Activated CD4-positive, alpha-beta T cell treated with anti-CD3 and anti-CD28 coated beads for 36 hours (primary cell): ENCODE results near the gene TLN1. TPM values are rescaled to one million over a fixed set of nuclear protein-coding genes. Genes with fewer than 3 reads are reported as not detected.

Experiments used
- ATAC-seq: fragments of 200-7000 bp; cut with Tn5 transposase; one replicate; pipeline ENCODE4 v1.10.0; 2021; ENCODE audit warnings: mild to moderate bottlenecking, moderate library complexity
- CTCF ChIA-PET: fragments of 350-600 bp; sonication (Branson Sonifier 250); formaldehyde crosslinking; loops from one replicate; lab custom pipeline; 2021; ENCODE audit warnings: antibody characterized with exemption; lab: Charles Lee
- POLR2A ChIA-PET: fragments of 350-600 bp; sonication (Branson Sonifier 250); formaldehyde crosslinking; loops from one replicate; lab custom pipeline; 2021; ENCODE audit warnings: antibody characterized with exemption, inconsistent platforms; lab: Charles Lee
- DNase-seq: peaks from one replicate; pipeline ENCODE4 v3.0.0-alpha.2; 2020
- H3K27ac Mint-ChIP-seq: one replicate; pipeline ENCODE4 v1.8.0; 2021; ENCODE audit warnings: mixed read lengths
- H3K27me3 Mint-ChIP-seq: one replicate; pipeline ENCODE4 v1.8.0; 2021; ENCODE audit warnings: mixed read lengths
- H3K36me3 Mint-ChIP-seq: one replicate; pipeline ENCODE4 v1.8.0; 2021; ENCODE audit warnings: low read depth, mixed read lengths
- H3K4me1 Mint-ChIP-seq: one replicate; pipeline ENCODE4 v1.8.0; 2021; ENCODE audit warnings: mixed read lengths
- H3K4me3 Mint-ChIP-seq: one replicate; pipeline ENCODE4 v1.8.0; 2021; ENCODE audit warnings: mild to moderate bottlenecking, moderate library complexity, mixed read lengths
- H3K9me3 Mint-ChIP-seq: one replicate; pipeline ENCODE4 v1.8.0; 2021; ENCODE audit warnings: low read depth, mixed read lengths
- intact Hi-C, 2 experiments: fragments of 100-400 bp; cut with DNase I in 1 of 2; cut with micrococcal nuclease in 1 of 2; formaldehyde crosslinking; loops; one replicate each; pipeline versions ENCODE4 v1.14.2 to v1.15.1; 2022 to 2024; cut with DNase I, micrococcal nuclease
- total RNA-seq, 2 experiments: library from RNA; stranded (reverse); gene quantifications; one replicate each; pipeline ENCODE4 v1.2.3, GENCODE V29; 2021

Gene TLN1
- total RNA-seq, 2 experiments from 2014 or later: 217 to 238 TPM

GRCh38 chr9:35666045-35666444 lies 66.0 kb downstream of the TLN1 start:
- intact Hi-C loops: no loop called here
- Mint-ChIP-seq H3K4me3 (peak overlapping the region; percentile 75), H3K4me1 (peaks cover 35% of the 10 kb centered on the region), H3K27me3 (no peaks in the 10 kb centered on the region), H3K9me3 (no peaks in the 10 kb centered on the region), H3K27ac (no peak overlapping the region), H3K36me3 (peaks cover 17% of the 10 kb centered on the region)
- ChIA-PET POLR2A (no interaction called here), CTCF (interaction anchor here (0.7 to 2.6 kb wide), 13 partner anchors 8 to 173 kb away, joined by 3 to 20 read pairs (median 4); partner anchors contain the start of genes CCDC107 and RMRP)
- ATAC-seq (no peak), DNase-seq (no peak)

- POLR2A ChIA-PET: interaction anchor here (1.7 kb wide), 2 partner anchors 15 to 23 kb away, joined by 3 to 7 read pairs; partner anchors contain the start of gene SIT1
- intact Hi-C loops: loop anchor here in 1 of 2 experiments (1.0 kb wide), 2 partner anchors 23 to 164 kb away; partner anchors contain the start of gene TMEM8B
- H3K4me3 Mint-ChIP-seq: peak overlapping the region; percentile 75
- peaks cover 41% of the 10 kb centered on the region for H3K4me1 Mint-ChIP-seq
- H3K36me3 Mint-ChIP-seq: peaks cover 23% of the 10 kb centered on the region
- CTCF ChIA-PET: interaction anchor here (0.6 to 2.6 kb wide), 13 partner anchors 8 to 71 kb away, joined by 3 to 20 read pairs (median 4); partner anchors contain the start of genes CCDC107 and RMRP
- DNase-seq: no peak
- H3K27me3 Mint-ChIP-seq: no peaks in the 10 kb centered on the region
- H3K9me3 Mint-ChIP-seq: no peaks in the 10 kb centered on the region
- peak overlapping the region; percentile 57 for H3K27ac Mint-ChIP-seq
- no peak for ATAC-seq
Observed at GRCh38 chr9:35665471-35665818, 66.5 kb downstream of the TLN1 start.

- no peaks in the 10 kb centered on the region for H3K9me3 Mint-ChIP-seq
- H3K36me3 Mint-ChIP-seq: peaks cover 27% of the 10 kb centered on the region
- ATAC-seq: peak; percentile 92
- peak; percentile 86 for DNase-seq
- POLR2A ChIA-PET: interaction anchor here (0.6 to 1.7 kb wide), 4 partner anchors 15 to 62 kb away, joined by 3 to 9 read pairs (median 5); partner anchors contain the start of gene SIT1
- CTCF ChIA-PET: interaction anchor here (0.6 to 2.6 kb wide), 21 partner anchors 10 to 445 kb away, joined by 3 to 20 read pairs (median 4); no protein-coding TSS in a partner anchor
- no peaks in the 10 kb centered on the region for H3K27me3 Mint-ChIP-seq
- H3K4me1 Mint-ChIP-seq: peaks cover 47% of the 10 kb centered on the region
- intact Hi-C loops: loop anchor here in 1 of 2 experiments (1.0 kb wide), 2 partner anchors 24 to 164 kb away; partner anchors contain the start of gene TMEM8B
- peak within 1 kb of the TSS; percentile 75 for H3K4me3 Mint-ChIP-seq
- H3K27ac Mint-ChIP-seq: peak within 1 kb of the TSS; percentile 59
Observed at GRCh38 chr9:35664531-35665470, 67.2 kb downstream of the TLN1 start, which contains the start of gene ARHGEF39. Gene ARHGEF39, minus strand, starts transcription at chr9:35665195. Its CDS starts 26 bp downstream, at chr9:35665169.

GRCh38 chr9:35662437-35662836 lies 69.6 kb downstream of the TLN1 start:
- intact Hi-C loops: no loop called here
- POLR2A ChIA-PET: no interaction called here

GRCh38 chr9:35661756-35662350 lies 70.1 kb downstream of the TLN1 start:
- ChIA-PET CTCF (interaction anchor here (0.6 to 6.7 kb wide), 10 partner anchors 10 to 67 kb away, joined by 3 to 89 read pairs (median 4); partner anchors contain the start of gene SIT1), POLR2A (interaction anchor here (1.0 kb wide), 1 partner anchor 71 kb away, joined by 3 read pairs; the partner anchor contains the start of genes CREB3 and TLN1)
- H3K4me1 Mint-ChIP-seq: peaks cover 69% of the 10 kb centered on the region
- DNase-seq (no peak), ATAC-seq (no peak)
- peak overlapping the region; percentile 6 for H3K4me3 Mint-ChIP-seq
- H3K9me3 Mint-ChIP-seq: no peaks in the 10 kb centered on the region
- H3K27me3 Mint-ChIP-seq: peaks cover 2% of the 10 kb centered on the region
- H3K36me3 Mint-ChIP-seq: peaks cover 37% of the 10 kb centered on the region
- intact Hi-C loops: no loop called here
- peak overlapping the region; percentile 74 for H3K27ac Mint-ChIP-seq

More at GRCh38 chr9:35662437-35662836, 69.6 kb downstream of the TLN1 start:
- CTCF ChIA-PET: interaction anchor here (0.6 to 2.6 kb wide), 3 partner anchors 10 to 33 kb away, joined by 3 to 23 read pairs (median 4); no protein-coding TSS in a partner anchor
- Mint-ChIP-seq H3K27me3 (peaks cover 2% of the 10 kb centered on the region), H3K36me3 (peaks cover 37% of the 10 kb centered on the region), H3K4me1 (peaks cover 63% of the 10 kb centered on the region), H3K27ac (peak overlapping the region; percentile 74), H3K4me3 (peak overlapping the region; percentile 9), H3K9me3 (no peaks in the 10 kb centered on the region)
- DNase-seq (no peak), ATAC-seq (no peak)

- H3K36me3 Mint-ChIP-seq: peaks cover 37% of the 10 kb centered on the region
- H3K27me3 Mint-ChIP-seq: peaks cover 2% of the 10 kb centered on the region
- CTCF ChIA-PET: interaction anchor here (0.6 to 6.7 kb wide), 10 partner anchors 12 to 68 kb away, joined by 3 to 89 read pairs (median 4); partner anchors contain the start of genes CA9 and SIT1
- H3K4me1 Mint-ChIP-seq: peaks cover 77% of the 10 kb centered on the region
- H3K9me3 Mint-ChIP-seq: no peaks in the 10 kb centered on the region
- intact Hi-C loops: no loop called here
- POLR2A ChIA-PET: interaction anchor here (0.8 to 1.0 kb wide), 2 partner anchors 19 to 72 kb away, joined by 3 read pairs; partner anchors contain the start of genes CREB3 and TLN1
- DNase-seq (no peak), ATAC-seq (no peak)
- no peak overlapping the region for H3K4me3 Mint-ChIP-seq
- peak overlapping the region; percentile 1 for H3K27ac Mint-ChIP-seq
Observed at GRCh38 chr9:35660966-35661415, 71.0 kb downstream of the TLN1 start.

GRCh38 chr9:35659340-35659739 lies 72.7 kb downstream of the TLN1 start:
- ChIA-PET POLR2A (no interaction called here), CTCF (interaction anchor here (0.7 to 6.7 kb wide), 15 partner anchors 12 to 1013 kb away, joined by 3 to 89 read pairs (median 4); partner anchors contain the start of genes CREB3, GALT, SIT1 and TLN1)
- Mint-ChIP-seq H3K4me3 (peak overlapping the region; percentile 80), H3K9me3 (no peaks in the 10 kb centered on the region), H3K27me3 (peaks cover 2% of the 10 kb centered on the region), H3K4me1 (peaks cover 76% of the 10 kb centered on the region), H3K27ac (peak overlapping the region; percentile 82), H3K36me3 (peaks cover 37% of the 10 kb centered on the region)
- intact Hi-C loops: loop anchor here (2.0 to 10.0 kb wide), 11 partner anchors 38 to 672 kb away; partner anchors contain the start of genes GBA2 (in 2 of the 2), RGP1 (in 2 of the 2), ATOSB (in 1 of the 2) and CD72 (in 1 of the 2)
- DNase-seq: no peak
- ATAC-seq: no peak

- POLR2A ChIA-PET: interaction anchor here (1.3 kb wide), 1 partner anchor 29 kb away, joined by 3 read pairs; no protein-coding TSS in a partner anchor
- H3K27me3 Mint-ChIP-seq: peaks cover 2% of the 10 kb centered on the region
Observed at GRCh38 chr9:35658968-35659220, 73.1 kb downstream of the TLN1 start.

GRCh38 chr9:35658137-35658967 lies 73.6 kb downstream of the TLN1 start, which contains the start of gene CCDC107:
Gene CCDC107, plus strand, starts transcription at chr9:35658292. Its CDS starts 88 bp downstream, at chr9:35658380.
- CTCF ChIA-PET: interaction anchor here (0.5 to 6.7 kb wide), 33 partner anchors 8 to 1012 kb away, joined by 3 to 89 read pairs (median 4); partner anchors contain the start of genes CA9, CD72, CREB3 and GALT
- Mint-ChIP-seq H3K36me3 (peaks cover 37% of the 10 kb centered on the region), H3K27ac (peak within 1 kb of the TSS; percentile 98), H3K27me3 (peaks cover 2% of the 10 kb centered on the region), H3K4me1 (peaks cover 68% of the 10 kb centered on the region), H3K9me3 (no peaks in the 10 kb centered on the region), H3K4me3 (peak within 1 kb of the TSS; percentile 80)
- ATAC-seq (peak; percentile 63), DNase-seq (peak; percentile 87)
- intact Hi-C loops: loop anchor here (1.0 to 10.0 kb wide), 16 partner anchors 38 to 671 kb away; partner anchors contain the start of genes GBA2 (in 2 of the 2), RGP1 (in 2 of the 2), ATOSB (in 1 of the 2) and CD72 (in 1 of the 2)
- POLR2A ChIA-PET: interaction anchor here (0.7 to 1.4 kb wide), 4 partner anchors 10 to 74 kb away, joined by 3 to 4 read pairs (median 3); partner anchors contain the start of gene CREB3

More at GRCh38 chr9:35658968-35659220, 73.1 kb downstream of the TLN1 start:
- peaks cover 37% of the 10 kb centered on the region for H3K36me3 Mint-ChIP-seq
- CTCF ChIA-PET: interaction anchor here (0.7 to 6.7 kb wide), 17 partner anchors 11 to 1013 kb away, joined by 3 to 89 read pairs (median 4); partner anchors contain the start of genes CREB3, GALT, SIT1 and TESK1
- DNase-seq (peak; percentile 45), ATAC-seq (peak; percentile 1)
- peak overlapping the region; percentile 80 for H3K4me3 Mint-ChIP-seq
- H3K9me3 Mint-ChIP-seq: no peaks in the 10 kb centered on the region
- H3K27ac Mint-ChIP-seq: peak overlapping the region; percentile 82
- intact Hi-C loops: loop anchor here (1.0 to 10.0 kb wide), 16 partner anchors 37 to 672 kb away; partner anchors contain the start of genes GBA2 (in 2 of the 2), RGP1 (in 2 of the 2), ATOSB (in 1 of the 2) and CD72 (in 1 of the 2)
- H3K4me1 Mint-ChIP-seq: peaks cover 72% of the 10 kb centered on the region
